Measurements from ENCODE around the gene ZBTB14.

ZBTB14 gene

DNA sequence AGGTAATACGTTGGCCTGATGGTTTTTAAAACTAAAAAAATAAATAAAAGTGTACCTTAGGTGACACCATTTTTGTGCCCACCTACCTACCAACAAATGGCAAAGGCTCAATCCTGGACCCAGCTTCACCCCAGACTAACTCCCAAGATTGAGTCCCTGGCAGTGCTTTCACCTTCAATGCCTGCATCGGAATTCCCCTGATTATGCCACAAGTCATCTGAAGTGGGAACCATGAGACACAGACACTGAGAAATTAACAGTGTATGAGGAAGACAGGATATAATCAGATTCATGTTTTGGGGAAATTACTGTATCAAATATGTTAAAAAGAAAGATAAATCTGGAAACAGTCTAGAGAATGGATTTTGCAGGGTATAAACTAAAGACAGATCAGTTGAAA lies 41.6 kb downstream of the ZBTB14 start:
- TF ChIP-seq POLR2AphosphoS5 (IDR thresholded peaks at IDR 0.05; ENCODE audit: low read depth, low read length) (no peak), SIN3A (IDR thresholded peaks at IDR 0.05; ENCODE audit: borderline replicate concordance, insufficient read depth, low read length) (no peak), FOXP2 (optimal IDR thresholded peaks at IDR 0.05; ENCODE audit: borderline replicate concordance, extremely low read depth, extremely low read length, insufficient read depth) (no peak), TAF1 (IDR thresholded peaks at IDR 0.05; ENCODE audit: borderline replicate concordance, insufficient read depth, low read length) (no peak)

GRCh38 chr18:5251117-5251516 lies 44.4 kb downstream of the ZBTB14 start:
- TF ChIP-seq SIN3A (IDR thresholded peaks at IDR 0.05; ENCODE audit: borderline replicate concordance, insufficient read depth, low read length) = no peak
- no peak for TF ChIP-seq POLR2AphosphoS5 (IDR thresholded peaks at IDR 0.05; ENCODE audit: low read depth, low read length)

- no peak for TF ChIP-seq FOXP2 (optimal IDR thresholded peaks at IDR 0.05; ENCODE audit: borderline replicate concordance, extremely low read depth, extremely low read length, insufficient read depth)
- TF ChIP-seq SIN3A (IDR thresholded peaks at IDR 0.05; ENCODE audit: borderline replicate concordance, insufficient read depth, low read length) = no peak
- no peak for TF ChIP-seq TAF1 (IDR thresholded peaks at IDR 0.05; ENCODE audit: borderline replicate concordance, insufficient read depth, low read length)
- TF ChIP-seq, protein P1, sequence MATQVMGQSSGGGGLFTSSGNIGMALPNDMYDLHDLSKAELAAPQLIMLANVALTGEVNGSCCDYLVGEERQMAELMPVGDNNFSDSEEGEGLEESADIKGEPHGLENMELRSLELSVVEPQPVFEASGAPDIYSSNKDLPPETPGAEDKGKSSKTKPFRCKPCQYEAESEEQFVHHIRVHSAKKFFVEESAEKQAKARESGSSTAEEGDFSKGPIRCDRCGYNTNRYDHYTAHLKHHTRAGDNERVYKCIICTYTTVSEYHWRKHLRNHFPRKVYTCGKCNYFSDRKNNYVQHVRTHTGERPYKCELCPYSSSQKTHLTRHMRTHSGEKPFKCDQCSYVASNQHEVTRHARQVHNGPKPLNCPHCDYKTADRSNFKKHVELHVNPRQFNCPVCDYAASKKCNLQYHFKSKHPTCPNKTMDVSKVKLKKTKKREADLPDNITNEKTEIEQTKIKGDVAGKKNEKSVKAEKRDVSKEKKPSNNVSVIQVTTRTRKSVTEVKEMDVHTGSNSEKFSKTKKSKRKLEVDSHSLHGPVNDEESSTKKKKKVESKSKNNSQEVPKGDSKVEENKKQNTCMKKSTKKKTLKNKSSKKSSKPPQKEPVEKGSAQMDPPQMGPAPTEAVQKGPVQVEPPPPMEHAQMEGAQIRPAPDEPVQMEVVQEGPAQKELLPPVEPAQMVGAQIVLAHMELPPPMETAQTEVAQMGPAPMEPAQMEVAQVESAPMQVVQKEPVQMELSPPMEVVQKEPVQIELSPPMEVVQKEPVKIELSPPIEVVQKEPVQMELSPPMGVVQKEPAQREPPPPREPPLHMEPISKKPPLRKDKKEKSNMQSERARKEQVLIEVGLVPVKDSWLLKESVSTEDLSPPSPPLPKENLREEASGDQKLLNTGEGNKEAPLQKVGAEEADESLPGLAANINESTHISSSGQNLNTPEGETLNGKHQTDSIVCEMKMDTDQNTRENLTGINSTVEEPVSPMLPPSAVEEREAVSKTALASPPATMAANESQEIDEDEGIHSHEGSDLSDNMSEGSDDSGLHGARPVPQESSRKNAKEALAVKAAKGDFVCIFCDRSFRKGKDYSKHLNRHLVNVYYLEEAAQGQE (IDR thresholded peaks at IDR 0.05; ENCODE audit: insufficient read depth in 1 of 2, low read depth in 2 of 2, low read length in 2 of 2) = no peak
- no peak for TF ChIP-seq POLR2AphosphoS5 (IDR thresholded peaks at IDR 0.05; ENCODE audit: low read depth, low read length)
Measured at GRCh38 chr18:5250603-5251002, 44.9 kb downstream of the ZBTB14 start.

- TF ChIP-seq, protein P1 (IDR thresholded peaks at IDR 0.05; ENCODE audit: insufficient read depth in 1 of 2, low read depth in 2 of 2, low read length in 2 of 2) = no peak
- TF ChIP-seq FOXP2 (optimal IDR thresholded peaks at IDR 0.05; ENCODE audit: borderline replicate concordance, extremely low read depth, extremely low read length, insufficient read depth) (no peak), TAF1 (IDR thresholded peaks at IDR 0.05; ENCODE audit: borderline replicate concordance, insufficient read depth, low read length) (no peak)
Measured at GRCh38 chr18:5244941-5245340, 50.6 kb downstream of the ZBTB14 start.

- no peak for TF ChIP-seq POLR2AphosphoS5 (IDR thresholded peaks at IDR 0.05; ENCODE audit: low read depth, low read length)
- TF ChIP-seq, protein P1 (IDR thresholded peaks at IDR 0.05; ENCODE audit: insufficient read depth in 1 of 2, low read depth in 2 of 2, low read length in 2 of 2) = no peak
- no peak for TF ChIP-seq FOXP2 (optimal IDR thresholded peaks at IDR 0.05; ENCODE audit: borderline replicate concordance, extremely low read depth, extremely low read length, insufficient read depth)
- TF ChIP-seq SIN3A (IDR thresholded peaks at IDR 0.05; ENCODE audit: borderline replicate concordance, insufficient read depth, low read length) = no peak
- no peak for TF ChIP-seq TAF1 (IDR thresholded peaks at IDR 0.05; ENCODE audit: borderline replicate concordance, insufficient read depth, low read length)
Measured at GRCh38 chr18:5239447-5239846, 56.1 kb downstream of the ZBTB14 start.
